Measurements from ENCODE around the gene OR56B4. TPM values are rescaled to one million over a fixed set of nuclear protein-coding genes. Genes with fewer than 3 reads are reported as not detected.

Gene OR56B4
- total RNA-seq, 1 experiment from 2014 or later, result not detected

DNA sequence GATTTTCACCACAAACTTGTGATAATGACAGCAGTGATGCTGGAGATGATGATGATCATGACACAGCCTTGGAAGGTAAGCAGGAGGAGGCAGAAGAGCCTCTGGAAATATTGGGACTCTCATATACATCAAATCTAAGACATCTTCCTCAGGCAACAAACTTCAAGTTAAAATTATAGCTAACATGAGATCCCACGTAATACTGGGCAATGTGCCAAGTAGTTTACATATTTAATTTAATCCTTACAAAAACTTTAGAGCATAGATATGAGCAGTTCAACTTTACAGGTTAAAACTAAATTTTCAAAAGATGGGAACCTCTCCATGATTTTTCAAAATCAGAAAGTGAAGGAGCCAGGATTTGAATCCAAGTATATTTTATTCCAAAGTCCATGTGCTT is 43.6 kb downstream of the OR56B4 start:
- no peak overlapping the region for H3K27ac ChIP-seq (ENCODE audit: low read length)
- no TSS peak for BruUV-seq (replicated peaks)
- TF ChIP-seq SIN3A (IDR thresholded peaks at IDR 0.05; ENCODE audit: borderline replicate concordance, insufficient read depth, low read depth, low read length) (no peak), CTCF (IDR thresholded peaks at IDR 0.05) (no peak), TCF7L2 (IDR thresholded peaks at IDR 0.05; ENCODE audit: low read depth, low read length) (no peak), POLR2AphosphoS5 (IDR thresholded peaks at IDR 0.05; ENCODE audit: low read depth, low read length) (no peak), REST (IDR thresholded peaks at IDR 0.05; ENCODE audit: insufficient read depth in 1 of 2, low read depth in 2 of 2, low read length in 1 of 2) (no peak)
- no peaks in the 10 kb centered on the region for H3K36me3 ChIP-seq (ENCODE audit: control insufficient read depth, insufficient read depth, low read length)
- in situ Hi-C loops (cut with HindIII; ENCODE audit: low pct_unique_long_range_greater_than_20kb, low sequenced_read_pairs) (no loop called here), intact Hi-C loops (cut with micrococcal nuclease; ENCODE audit: unreplicated experiment) (no loop called here)
- POLR2A ChIA-PET, result no interaction called here
- DNase-seq (ENCODE audit: low read depth, low spot score) (no peak), ATAC-seq (no peak)
- no peaks in the 10 kb centered on the region for H3K4me1 ChIP-seq (ENCODE audit: control insufficient read depth, insufficient read depth, low read length)
- H3K27me3 ChIP-seq (ENCODE audit: control insufficient read depth, insufficient read depth, low read length), result no peaks in the 10 kb centered on the region
- CTCF ChIA-PET, result no interaction called here
- H3K4me3 ChIP-seq (ENCODE audit: low read depth in 2 of 2, low read length in 2 of 2), result no peak overlapping the region
- no peaks in the 10 kb centered on the region for H3K9me3 ChIP-seq (ENCODE audit: control insufficient read depth, insufficient read depth, low read depth, low read length)

DNA sequence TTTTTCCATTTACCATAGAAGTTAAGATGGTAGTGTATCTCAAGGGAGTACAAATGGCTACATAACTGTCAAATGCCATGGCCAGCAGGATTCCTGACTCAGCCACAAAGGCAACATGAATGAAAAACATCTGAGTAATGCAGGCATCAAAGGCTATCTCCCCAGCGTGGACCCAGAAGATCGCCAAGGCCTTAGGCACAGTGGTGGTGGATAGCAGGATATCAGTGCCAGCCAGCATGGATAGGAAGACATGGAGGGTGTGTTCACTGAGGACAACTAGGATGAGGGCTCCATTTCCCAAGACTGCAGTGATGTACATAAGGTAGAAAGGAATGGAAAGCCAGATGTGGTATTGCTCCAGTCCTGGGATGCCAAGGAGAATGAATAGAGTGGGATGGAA is 44.6 kb downstream of the OR56B4 start:
- H3K27ac ChIP-seq (ENCODE audit: low read length), result no peak overlapping the region
- DNase-seq (ENCODE audit: low read depth, low spot score), result no peak
- no peak for ATAC-seq
- TF ChIP-seq REST (IDR thresholded peaks at IDR 0.05; ENCODE audit: insufficient read depth in 1 of 2, low read depth in 2 of 2, low read length in 1 of 2) (no peak), TCF7L2 (IDR thresholded peaks at IDR 0.05; ENCODE audit: low read depth, low read length) (no peak), CTCF (IDR thresholded peaks at IDR 0.05) (no peak), POLR2AphosphoS5 (IDR thresholded peaks at IDR 0.05; ENCODE audit: low read depth, low read length) (no peak), SIN3A (IDR thresholded peaks at IDR 0.05; ENCODE audit: borderline replicate concordance, insufficient read depth, low read depth, low read length) (no peak)
- H3K36me3 ChIP-seq (ENCODE audit: control insufficient read depth, insufficient read depth, low read length), result no peaks in the 10 kb centered on the region
- no TSS peak for BruUV-seq (replicated peaks)
- intact Hi-C loops (cut with micrococcal nuclease; ENCODE audit: unreplicated experiment), result no loop called here
- ChIA-PET POLR2A (no interaction called here), CTCF (interaction anchor here (0.6 kb wide), 1 partner anchor 231 kb away, joined by 3 read pairs; no protein-coding TSS in a partner anchor)
- in situ Hi-C loops (cut with HindIII; ENCODE audit: low pct_unique_long_range_greater_than_20kb, low sequenced_read_pairs), result no loop called here
- H3K9me3 ChIP-seq (ENCODE audit: control insufficient read depth, insufficient read depth, low read depth, low read length), result no peaks in the 10 kb centered on the region
- no peaks in the 10 kb centered on the region for H3K4me1 ChIP-seq (ENCODE audit: control insufficient read depth, insufficient read depth, low read length)
- no peak overlapping the region for H3K4me3 ChIP-seq (ENCODE audit: low read depth in 2 of 2, low read length in 2 of 2)
- H3K27me3 ChIP-seq (ENCODE audit: control insufficient read depth, insufficient read depth, low read length), result no peaks in the 10 kb centered on the region
